GM21381 (cell line): ENCODE data around the gene FAM98B.
A peak's percentile ranks its signal among the peaks of the same experiment; 100 is the strongest.

ENCODE experiments used
- ATAC-seq: cut with Tn5 transposase; IDR thresholded peaks from one replicate; pipeline ENCODE4 v1.9.1; 2021; ENCODE audit warnings: mild to moderate bottlenecking, moderate library complexity; ENCODE audit not compliant: unreplicated experiment

The FAM98B gene

DNA sequence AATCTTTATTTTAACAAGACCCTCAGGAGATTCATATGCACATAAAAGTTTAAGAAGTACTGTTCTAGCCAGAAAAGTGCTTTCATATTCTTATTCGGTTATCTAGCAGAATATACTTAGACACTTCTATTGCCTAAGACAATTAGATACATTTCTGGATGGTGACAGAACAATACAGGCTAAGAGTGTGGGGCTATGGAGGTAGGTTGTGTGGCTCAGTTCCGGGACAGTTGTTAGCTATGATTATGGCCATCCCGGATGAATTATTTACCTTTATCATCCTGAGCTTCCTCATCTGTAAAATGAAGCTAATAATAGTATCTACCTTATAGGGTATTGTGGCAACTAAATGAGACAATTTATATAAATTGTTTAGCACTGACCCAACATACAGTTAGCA, 6.6 kb downstream of the FAM98B start:
- ATAC-seq = no peak

DNA sequence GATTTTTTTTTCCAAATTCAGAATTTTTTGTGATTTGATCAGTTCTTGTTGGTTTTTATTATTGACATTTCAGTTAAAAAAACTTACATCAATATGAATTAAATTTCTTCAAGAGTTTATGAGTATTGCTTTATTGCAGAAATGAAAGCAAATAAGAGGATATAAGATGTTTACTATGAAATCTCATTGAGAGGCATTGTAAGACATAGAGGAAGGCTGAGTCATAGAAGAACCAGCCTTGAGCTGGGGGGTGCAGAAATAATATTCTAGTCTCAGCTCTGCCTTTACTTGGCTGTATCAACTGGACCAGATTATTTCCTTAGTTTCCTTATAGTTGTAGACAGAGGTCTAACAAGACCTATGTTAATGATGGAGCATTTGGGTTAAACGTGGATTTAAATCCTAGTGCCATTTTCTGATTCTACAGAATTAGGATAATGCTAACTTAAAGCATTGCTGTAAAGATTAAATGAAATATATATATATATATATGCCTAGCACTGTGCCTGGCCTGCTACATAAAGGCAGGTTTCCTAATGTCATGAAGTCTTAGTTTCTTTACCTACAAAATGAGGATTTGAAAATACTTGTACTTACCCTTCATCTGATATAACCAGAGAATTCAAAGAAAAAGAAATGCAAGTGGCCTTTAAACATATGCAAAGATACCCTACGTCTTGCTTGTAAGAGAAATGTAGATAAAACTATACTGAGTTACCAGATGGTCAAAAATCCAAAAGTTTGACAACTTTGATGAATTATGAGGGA, 7.3 kb downstream of the FAM98B start:
- ATAC-seq = peak; percentile 67

DNA sequence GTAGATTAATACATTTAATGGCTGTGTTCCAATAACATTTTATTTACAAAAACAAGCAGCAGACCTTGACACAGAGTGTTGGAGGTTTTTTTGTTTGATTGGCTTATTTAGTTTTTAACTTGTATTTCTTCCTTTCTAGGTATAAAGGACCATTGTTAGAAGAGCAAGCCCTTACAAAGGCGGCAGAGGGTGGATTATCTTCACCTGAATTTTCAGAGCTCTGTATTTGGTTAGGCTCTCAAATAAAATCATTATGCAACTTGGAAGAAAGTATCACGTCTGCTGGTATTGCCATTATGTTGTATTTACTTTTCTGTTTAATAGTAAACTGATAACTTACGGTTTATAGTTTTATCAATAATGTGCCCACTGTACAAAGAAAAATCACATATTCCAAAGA, 10.0 kb downstream of the FAM98B start:
- no peak for ATAC-seq

DNA sequence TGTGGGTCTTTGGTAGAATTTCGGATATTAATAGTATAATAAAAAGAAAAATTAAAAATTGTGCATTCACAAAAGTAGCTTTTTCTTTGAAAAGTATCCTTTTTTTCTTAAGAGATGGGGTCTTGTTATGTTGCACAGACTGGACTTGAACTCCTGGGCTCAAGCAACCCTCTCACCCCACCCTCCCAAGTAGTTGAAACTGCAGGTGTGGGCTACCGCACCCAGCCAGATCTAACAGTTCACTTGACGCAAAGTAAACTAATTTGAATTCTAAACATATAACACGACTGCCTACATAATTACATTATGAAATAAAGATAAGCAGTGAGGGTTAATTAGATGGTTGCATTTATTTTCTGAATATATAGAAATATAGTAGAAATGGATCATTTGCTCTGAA, 10.7 kb downstream of the FAM98B start:
- no peak for ATAC-seq

DNA sequence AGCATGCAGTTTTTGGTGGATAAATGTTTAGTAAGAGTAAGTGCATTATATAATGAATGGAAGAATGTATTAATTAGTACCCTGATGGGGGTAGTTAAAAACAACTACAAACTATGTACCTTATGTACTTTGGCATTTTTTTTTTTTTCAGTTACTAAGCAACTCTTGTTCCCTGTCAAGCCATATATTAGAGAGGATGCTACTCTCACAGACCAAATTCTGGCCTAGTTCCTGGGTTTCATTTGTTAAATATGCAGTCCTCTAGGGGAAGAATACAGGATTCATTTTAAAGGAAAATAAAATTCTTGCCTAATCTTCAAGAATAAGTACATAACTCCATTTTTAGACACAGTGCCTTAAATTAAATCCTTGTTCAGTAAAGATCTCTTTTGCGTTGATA, 16.9 kb downstream of the FAM98B start:
- no peak for ATAC-seq

DNA sequence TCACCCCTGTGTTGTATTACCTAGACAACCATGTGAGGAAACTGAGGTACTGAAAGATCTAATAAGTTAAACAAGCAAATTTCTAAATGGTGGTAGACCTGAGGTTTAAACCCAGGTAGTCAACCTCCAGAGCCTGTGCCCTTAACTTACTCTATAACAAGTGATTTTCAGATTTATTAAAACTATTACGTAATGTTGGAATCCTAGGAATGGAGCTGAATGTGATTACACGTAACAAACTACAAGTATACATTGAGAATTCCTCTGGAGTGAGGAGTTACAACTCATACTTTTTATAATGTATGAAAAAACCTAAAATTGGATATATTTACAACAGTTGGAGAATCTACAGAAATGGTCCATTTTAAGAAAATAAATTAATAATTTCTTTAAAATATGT, 18.0 kb downstream of the FAM98B start:
- no peak for ATAC-seq

DNA sequence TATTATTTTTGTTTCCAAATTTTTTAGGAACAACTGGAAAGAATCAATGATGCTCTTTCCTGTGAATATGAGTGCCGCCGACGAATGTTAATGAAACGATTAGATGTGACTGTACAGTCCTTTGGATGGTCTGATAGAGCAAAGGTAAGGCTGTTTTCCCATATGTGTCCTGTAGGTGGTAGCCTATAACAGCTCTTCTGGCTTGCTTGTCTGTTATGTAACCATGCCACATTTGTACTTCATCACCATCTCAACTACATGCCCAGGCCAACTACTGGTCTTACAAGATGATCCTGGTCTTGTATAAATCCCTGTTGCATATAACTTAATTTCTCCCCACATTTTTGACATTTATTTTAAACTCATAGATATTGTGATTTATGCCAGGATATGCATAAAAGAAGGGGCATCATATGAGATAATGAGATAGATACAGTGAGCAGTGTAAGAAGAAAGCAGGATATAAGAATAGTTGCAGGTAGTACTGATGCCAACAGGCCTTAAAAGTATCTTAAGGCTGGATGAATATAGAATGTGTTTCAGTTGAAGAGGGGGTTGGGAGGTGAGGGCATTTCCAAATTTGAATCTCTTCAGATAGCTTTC, 20.3 kb downstream of the FAM98B start:
- ATAC-seq = peak; percentile 94

DNA sequence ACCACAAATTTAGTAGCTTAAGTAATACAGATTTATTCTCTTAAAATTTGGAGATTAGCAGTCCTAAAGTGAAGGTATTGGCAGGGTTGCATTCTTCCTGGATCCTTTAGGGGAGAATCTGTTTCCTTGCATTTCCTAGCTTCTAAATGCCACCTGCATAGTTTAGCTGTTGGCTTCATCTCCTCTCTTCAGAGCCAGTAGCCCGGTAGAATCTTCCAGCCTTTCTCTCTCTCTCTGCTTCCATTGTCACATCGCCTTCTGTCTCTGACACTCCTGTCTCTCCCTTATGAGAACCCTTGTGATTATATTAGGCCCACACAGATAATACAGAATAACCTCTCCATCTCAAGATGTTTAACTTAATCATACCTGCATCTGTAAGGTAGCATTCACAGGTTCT, 21.4 kb downstream of the FAM98B start:
- ATAC-seq = no peak

DNA sequence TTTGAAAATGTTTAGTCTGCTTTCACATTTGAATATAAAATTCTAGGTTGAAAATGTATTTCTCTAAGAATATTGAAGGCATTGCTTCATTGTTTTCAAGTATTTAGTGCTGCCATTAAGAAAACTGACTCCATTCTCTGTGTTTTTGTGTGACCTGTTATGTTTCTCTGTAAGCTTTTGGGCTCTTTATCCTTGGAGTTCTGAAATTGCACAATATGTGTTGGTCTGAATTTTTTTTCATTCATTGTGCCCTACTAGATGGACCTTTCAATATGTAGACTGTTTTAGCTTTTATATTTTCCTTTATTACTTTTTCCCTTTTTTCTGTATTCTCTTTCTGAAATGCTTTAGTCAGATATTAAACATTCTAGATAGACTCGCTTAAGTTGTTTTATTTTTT, 22.2 kb downstream of the FAM98B start:
- no peak for ATAC-seq

DNA sequence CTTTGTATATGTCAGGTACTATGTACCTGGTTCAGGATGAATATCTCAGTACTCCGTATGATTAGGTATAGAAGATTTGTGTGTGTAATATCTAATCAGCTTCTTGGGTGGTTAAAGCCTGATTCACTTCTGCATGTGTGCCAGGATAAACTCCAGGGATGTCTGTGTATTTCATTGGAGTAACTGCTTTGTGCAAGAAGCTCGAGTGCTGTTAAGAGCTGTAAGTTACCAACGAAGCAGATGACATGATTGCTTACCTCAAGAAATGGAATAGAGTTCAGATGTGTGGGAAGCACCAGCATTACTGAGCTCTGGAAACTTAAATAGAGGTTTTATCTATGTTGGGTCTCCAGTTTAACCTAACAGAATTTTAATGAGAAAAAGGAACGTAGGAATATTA, 23.7 kb downstream of the FAM98B start:
- ATAC-seq = no peak

DNA sequence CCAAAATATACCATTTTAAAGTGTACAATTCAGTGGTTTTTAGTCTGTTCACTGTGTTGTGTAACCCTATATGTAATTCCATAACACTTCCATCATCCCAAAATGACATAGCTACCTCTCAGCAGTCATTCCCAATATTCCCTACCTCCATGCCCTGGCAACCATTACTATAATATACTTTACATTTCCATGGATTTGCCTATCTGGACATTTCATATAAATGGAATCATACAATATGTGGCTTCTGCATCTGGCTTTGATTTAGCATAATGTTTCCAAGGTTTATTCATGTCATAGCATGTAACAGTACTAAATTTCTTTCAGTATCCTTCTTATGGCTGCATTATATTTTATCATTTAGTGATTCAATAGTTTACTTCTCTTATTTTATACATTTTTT, 25.3 kb downstream of the FAM98B start:
- ATAC-seq = no peak

DNA sequence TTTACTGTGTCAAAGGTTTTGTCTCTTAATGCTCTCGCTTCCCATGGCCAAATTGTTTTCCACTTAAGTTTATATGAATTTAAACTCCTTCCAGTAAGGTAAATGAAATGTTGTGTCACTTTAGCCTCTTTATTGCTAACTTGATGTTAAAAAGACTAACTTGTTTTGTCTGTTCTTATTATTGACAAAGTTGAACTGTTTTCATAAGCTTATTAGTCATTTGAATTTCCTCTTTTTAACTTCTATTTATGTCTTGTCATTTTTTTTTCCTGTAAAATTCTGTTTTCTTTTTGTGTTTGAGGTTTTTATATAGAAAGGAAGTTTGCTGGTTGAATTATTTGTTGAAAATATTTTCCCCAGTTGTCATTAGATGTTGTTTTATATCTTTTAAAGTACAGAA, 25.8 kb downstream of the FAM98B start:
- ATAC-seq = no peak

DNA sequence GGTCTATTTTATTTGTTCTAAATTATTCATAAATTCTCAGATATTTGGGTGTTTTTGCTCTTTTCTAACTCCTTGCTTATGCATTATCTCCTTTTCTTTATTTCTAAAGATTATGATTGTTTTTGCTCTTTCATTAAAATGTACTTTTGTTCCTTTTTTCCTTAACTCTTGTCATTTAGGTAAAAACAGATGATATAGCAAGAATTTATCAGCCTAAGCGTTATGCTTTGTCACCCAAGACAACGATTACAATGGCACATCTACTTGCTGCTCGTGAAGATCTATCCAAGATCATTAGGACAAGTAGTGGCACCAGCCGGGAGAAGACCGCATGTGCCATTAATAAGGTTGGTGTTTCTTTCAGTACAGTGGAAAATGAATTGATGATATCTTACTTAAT, 27.2 kb downstream of the FAM98B start:
- no peak for ATAC-seq

DNA sequence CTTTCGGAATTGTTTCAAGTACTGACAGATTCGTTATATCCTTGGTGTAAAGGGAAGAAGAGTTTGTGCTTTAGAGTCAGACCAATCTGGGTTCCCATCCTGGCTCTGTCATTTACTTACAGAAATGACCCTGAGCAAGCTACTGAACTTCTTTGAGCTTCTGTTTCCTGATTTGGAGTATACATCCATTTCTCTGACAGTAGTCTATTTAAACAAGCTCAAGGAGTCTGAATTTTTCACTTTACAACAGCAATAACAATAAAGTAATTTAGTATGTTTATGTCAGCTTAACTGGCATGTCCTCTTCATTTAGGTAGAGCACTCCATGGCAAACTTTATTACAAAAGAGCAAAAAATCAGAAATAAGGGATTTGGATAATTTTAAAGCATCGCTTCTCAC, 27.8 kb downstream of the FAM98B start:
- no peak for ATAC-seq

DNA sequence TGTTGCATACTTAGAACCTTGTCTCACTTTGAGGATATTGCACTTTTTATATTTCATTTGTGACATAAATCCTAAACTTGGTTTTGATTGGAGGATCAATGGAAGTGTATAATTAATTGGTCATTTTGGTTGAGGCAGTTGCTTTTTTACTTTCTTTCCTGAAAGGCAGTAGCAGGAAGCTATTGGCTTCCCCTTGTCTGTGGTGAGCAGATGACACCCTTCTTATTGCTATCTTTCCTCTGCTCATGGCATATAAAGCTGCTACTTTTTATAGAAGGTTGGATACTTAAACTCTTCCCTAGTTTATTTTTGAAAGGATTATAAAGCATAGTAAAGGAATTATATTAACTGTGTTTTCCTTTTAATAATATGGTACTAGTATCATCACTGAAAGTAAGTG, 28.6 kb downstream of the FAM98B start:
- ATAC-seq = no peak

DNA sequence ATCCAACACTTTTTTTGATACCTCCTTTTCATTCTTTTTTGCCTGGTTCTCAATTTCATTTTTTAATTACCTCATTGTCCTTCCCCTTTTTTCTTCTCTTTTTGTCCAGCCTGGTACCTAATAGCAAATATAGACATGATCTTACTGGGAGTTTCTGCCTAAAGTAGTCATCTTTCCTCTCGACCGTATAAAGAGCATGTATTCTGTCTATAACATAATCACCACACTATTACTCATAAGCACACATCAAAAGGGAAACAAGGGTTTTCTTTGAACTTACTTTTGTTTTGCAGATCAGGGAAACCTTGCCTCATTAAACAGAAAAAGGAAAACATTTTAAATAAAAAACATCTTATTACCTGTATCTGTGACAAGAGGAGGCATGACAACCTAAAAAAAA, 33.0 kb downstream of the FAM98B start:
- ATAC-seq = no peak

DNA sequence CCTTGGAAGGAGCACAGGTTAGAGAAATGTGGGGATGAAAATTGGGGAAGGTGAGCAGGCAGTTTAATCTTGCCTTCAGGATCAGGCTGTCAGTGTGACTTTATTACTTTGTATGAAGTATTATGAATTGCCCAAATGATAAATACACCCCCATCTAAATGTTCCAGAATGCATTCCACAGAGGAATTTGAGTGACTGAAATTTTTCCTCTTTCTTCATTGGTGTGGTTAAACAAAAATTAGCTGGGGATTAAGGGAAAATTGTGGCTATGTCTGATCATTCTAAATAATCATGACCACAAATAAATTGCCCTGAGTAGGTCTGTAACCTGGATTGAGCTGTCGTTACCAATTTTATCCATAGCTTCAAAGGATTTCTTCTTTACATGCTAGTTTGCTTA, 33.5 kb downstream of the FAM98B start:
- no peak for ATAC-seq

DNA sequence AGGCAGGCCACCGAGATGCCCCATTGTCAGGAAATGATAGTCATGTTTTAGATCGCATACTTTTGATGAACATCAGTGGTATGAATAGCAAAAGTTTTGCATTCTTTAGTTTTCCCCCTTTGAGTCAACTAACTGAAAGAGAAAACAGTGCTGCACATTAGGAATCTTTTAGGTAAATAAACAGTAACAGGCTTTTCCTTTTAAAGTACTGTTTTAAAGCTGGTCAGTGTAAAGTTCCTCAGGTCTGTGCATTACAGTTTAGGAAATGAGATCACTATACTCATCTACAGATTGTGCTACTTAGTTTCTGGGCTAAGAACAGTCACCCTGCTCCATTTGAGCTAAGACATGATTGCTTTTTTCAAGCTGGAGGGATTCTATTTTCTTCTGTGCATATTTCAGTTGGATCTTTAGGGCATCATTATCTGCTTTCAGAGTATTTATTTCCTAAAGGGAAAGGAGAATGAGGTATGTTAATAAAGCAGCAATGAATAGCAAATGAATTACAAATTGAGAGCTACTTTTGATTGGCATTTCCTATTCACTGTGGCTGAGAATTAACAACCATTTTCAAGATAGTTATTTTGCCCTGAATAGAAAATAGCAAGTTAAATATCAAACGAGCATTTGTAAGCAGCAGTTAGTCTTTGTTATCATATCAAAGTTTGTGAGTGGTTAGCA, 36.5 kb downstream of the FAM98B start:
- no peak for ATAC-seq

DNA sequence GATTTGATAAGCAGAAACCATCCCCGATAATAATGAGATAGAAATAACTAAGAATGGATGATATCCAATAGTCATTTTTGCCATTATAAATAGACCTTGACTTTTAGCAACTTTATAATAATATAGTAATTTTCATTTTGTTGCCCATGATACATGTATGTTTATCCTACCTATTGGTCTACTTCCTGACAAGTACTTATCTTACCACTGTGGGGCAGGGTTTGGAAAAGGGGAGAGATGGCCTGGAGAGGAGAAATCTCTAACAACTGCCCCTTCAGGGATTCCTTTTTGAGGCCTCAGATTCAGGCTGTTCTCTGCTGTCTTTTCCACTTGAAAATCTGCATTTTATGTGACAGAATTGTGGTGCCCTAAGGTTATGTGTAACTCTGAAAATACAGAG, 42.2 kb downstream of the FAM98B start:
- no peak for ATAC-seq

DNA sequence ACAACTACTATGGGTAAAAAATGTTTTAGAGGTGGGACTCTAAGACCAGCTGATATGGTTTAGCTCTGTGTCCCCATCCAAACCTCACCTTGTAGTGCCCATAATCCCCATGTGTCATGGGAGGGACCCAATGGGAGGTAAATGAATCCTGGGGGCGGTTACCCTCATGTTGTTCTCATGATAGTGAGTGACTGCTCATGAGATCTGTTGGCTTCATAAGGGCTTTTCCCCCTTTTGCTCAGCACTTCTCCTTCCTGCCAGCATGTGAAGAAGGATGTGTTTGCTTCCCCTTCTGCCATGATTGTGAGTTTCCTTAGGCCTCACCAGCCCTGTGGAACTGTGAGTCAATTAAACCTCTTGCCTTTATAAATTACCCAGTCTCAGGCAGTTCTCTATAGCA, 45.7 kb downstream of the FAM98B start:
- no peak for ATAC-seq

DNA sequence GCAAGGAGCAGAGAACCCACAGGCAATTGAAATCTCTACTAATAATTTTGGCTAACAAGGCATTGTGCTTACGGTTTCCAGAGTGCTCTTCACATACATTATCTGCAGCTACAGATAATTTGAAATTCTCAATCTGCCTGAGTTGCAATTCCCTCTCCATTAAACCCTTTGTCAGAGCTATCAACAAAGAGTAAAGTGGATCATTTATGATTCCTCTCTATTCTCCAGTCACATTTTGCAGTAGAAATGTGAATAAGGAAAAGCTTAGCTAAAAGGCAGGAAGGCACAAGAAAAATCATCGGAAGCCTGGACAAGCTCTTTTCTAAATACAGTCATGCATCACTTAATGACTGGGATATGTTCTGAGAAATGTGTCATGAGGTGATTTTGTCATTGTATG, 49.6 kb downstream of the FAM98B start:
- no peak for ATAC-seq

DNA sequence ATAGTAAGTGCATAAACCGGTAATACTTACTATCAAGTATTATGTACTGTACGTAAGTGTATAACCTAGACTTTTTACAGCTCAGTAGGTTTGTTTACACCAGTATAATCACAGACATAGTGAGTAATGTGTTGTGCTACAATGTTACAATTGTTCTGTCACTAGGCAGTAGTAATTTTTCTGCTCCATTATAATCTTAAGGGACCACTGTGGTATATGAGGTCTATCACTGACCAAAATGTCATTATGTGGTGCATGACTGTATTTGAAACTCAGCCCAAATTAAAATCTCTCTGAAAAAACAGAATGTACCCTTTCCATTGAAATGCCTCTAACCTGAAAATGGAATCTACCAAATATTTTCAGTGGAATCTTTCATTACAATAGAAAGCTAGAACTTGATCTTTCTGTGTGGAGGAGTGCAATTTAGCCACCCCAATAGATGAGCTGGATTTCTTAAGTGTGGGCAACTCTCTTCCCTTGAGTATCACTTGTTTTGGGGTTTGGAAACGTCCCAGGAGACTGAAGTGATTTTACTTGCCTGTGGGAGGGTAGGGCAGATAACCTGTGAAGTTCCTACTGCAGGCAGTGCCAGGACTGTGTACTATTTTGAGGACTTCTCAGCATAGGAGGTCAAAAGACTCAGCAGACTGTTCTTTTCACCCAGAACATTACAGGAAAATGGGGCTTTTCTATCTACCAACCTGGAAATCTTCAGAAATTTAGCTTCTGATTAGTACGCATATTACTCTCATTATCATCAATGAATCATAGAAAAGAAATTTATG, 50.9 kb downstream of the FAM98B start:
- ATAC-seq = no peak
